ENCODE measurements around the gene ATPAF1. TPM values are rescaled to one million over a fixed set of nuclear protein-coding genes. Genes with fewer than 3 reads are reported as not detected.

ATPAF1 gene, protein sequence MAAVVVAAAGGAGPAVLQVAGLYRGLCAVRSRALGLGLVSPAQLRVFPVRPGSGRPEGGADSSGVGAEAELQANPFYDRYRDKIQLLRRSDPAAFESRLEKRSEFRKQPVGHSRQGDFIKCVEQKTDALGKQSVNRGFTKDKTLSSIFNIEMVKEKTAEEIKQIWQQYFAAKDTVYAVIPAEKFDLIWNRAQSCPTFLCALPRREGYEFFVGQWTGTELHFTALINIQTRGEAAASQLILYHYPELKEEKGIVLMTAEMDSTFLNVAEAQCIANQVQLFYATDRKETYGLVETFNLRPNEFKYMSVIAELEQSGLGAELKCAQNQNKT
- total RNA-seq, result 10 to 100 TPM; 18.0 to 21.7 (median 19.0) TPM
- total RNA-seq (2013), result 39.5 TPM

DNA sequence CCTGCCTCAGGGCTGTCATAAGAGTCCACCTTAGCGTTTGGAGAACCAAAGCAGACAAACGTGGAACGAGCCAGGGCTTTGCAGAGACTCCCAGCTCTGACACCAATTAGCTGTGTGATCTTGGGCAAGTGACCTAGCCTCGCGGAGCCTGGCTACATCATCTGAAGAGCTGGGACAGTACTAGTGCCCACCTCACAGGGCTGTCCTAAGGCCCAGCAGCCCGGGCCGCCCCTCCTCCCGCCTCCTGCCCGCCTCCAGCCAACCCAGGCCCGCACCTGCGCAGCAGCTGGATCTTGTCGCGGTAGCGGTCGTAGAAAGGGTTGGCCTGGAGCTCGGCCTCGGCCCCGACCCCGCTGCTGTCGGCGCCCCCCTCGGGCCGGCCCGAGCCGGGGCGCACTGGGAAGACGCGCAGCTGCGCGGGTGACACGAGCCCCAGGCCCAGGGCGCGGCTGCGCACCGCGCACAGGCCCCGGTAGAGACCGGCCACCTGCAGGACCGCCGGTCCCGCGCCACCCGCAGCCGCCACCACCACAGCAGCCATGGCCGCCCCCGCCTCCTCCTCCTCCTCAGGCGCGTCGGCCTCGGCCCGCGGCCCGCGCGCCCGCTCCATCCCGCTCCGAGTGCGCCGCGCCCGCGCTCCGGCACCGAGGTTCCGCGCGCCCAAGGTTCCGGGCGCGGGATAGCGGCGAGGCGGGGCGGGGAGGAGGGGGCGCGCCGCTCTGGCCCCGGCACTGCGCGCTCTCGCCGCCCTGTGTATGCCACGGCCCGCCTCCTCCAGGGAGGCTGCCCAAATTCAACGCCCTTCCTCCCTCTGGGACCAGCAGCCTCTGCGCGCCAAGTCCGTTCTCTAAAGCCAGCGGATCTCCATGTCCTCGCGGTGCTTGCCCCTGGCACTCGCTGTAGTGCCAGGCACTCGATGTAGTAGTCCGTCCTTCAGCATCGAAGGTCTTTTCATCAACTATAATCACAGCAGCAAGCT, at the start of gene ATPAF1:
TSS of gene ATPAF1 (minus strand) at position 583 of the 979 bp plus-strand sequence. CDS start at position 541, 42 bp downstream.
- 2% methylated on average over 96 of the region's 96 CpGs for WGBS (ENCODE audit: insufficient coverage)
- intact Hi-C loops (cut with micrococcal nuclease), result no loop called here
- Mint-ChIP-seq H3K4me1 (peaks cover 16 to 24% of the 10 kb centered on the region in 2 donors), H3K9me3 (no peaks in the 10 kb centered on the region), H3K27ac (peak within 1 kb of the TSS in 1 of 2 donors; percentile 72), H3K27me3 (ENCODE audit: low read depth in 2 of 2) (no peaks in the 10 kb centered on the region), H3K36me3 (no peaks in the 10 kb centered on the region), H3K4me3 (peak within 1 kb of the TSS; percentile 68)
- DNase-seq, result peak; percentile 39 to 78
- Histone ChIP-seq H3K4me1 (ENCODE audit: control insufficient read depth, insufficient read depth, low read length) (peaks cover 14% of the 10 kb centered on the region), H3K36me3 (ENCODE audit: control insufficient read depth, insufficient read depth, low read length) (peaks cover 10% of the 10 kb centered on the region), H3K4me3 (ENCODE audit: low read length) (peak within 1 kb of the TSS; percentile 69), H3K27ac (ENCODE audit: low read length) (peak within 1 kb of the TSS; percentile 53), H3K9me3 (ENCODE audit: control insufficient read depth, insufficient read depth, low read length) (no peaks in the 10 kb centered on the region), H3K27me3 (ENCODE audit: control insufficient read depth, insufficient read depth, low read length) (no peaks in the 10 kb centered on the region)
- peak; percentile 84 to 88 (median 86) for ATAC-seq
- TF ChIP-seq, protein P1, sequence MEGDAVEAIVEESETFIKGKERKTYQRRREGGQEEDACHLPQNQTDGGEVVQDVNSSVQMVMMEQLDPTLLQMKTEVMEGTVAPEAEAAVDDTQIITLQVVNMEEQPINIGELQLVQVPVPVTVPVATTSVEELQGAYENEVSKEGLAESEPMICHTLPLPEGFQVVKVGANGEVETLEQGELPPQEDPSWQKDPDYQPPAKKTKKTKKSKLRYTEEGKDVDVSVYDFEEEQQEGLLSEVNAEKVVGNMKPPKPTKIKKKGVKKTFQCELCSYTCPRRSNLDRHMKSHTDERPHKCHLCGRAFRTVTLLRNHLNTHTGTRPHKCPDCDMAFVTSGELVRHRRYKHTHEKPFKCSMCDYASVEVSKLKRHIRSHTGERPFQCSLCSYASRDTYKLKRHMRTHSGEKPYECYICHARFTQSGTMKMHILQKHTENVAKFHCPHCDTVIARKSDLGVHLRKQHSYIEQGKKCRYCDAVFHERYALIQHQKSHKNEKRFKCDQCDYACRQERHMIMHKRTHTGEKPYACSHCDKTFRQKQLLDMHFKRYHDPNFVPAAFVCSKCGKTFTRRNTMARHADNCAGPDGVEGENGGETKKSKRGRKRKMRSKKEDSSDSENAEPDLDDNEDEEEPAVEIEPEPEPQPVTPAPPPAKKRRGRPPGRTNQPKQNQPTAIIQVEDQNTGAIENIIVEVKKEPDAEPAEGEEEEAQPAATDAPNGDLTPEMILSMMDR (IDR thresholded peaks at IDR 0.05), result no peak

DNA sequence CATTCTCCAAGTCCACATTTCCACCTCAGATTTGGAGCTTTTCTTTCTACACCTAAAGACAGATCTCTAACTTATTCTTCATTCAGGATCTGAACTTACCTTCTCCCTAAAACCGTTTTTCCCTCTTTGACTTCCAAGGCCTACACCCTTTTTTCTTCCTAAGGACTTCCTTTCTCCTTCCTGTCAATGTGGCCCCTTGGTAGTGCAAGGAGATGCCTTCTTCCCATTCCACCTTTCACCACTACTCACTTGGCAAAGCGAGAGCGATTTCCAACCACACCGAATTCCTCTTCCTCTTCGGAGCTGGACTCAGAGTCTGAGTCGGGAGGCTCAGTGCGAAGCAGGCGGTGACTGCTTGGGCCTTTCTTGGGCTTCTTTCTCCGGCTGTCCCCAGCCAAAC, 49.5 kb upstream of the ATPAF1 start:
- intact Hi-C loops (cut with micrococcal nuclease), result loop anchor here (2.0 to 5.0 kb wide), 2 partner anchors 100 to 113 kb away; partner anchors contain the start of genes MKNK1 and MOB3C
- H3K27ac Mint-ChIP-seq, result peak overlapping the region; percentile 84 to 95
- H3K36me3 ChIP-seq (ENCODE audit: control insufficient read depth, insufficient read depth, low read length), result peaks cover 31% of the 10 kb centered on the region
- TF ChIP-seq, protein P1 (IDR thresholded peaks at IDR 0.05), result no peak
- 84% methylated on average over 9 of the region's 9 CpGs for WGBS (ENCODE audit: insufficient coverage)
- no peaks in the 10 kb centered on the region for H3K9me3 ChIP-seq (ENCODE audit: control insufficient read depth, insufficient read depth, low read length)
- H3K4me1 Mint-ChIP-seq, result peaks cover 32 to 45% of the 10 kb centered on the region in 2 donors
- peak overlapping the region; percentile 94 for H3K4me3 Mint-ChIP-seq
- H3K4me1 ChIP-seq (ENCODE audit: control insufficient read depth, insufficient read depth, low read length), result peaks cover 25% of the 10 kb centered on the region
- DNase-seq (no peak), ATAC-seq (no peak)
- H3K27me3 Mint-ChIP-seq (ENCODE audit: low read depth in 2 of 2), result no peaks in the 10 kb centered on the region
- no peak overlapping the region for H3K4me3 ChIP-seq (ENCODE audit: low read length)
- H3K36me3 Mint-ChIP-seq, result no peaks in the 10 kb centered on the region
- H3K27ac ChIP-seq (ENCODE audit: low read length), result peak overlapping the region; percentile 69
- no peaks in the 10 kb centered on the region for H3K27me3 ChIP-seq (ENCODE audit: control insufficient read depth, insufficient read depth, low read length)
- H3K9me3 Mint-ChIP-seq, result no peaks in the 10 kb centered on the region

DNA sequence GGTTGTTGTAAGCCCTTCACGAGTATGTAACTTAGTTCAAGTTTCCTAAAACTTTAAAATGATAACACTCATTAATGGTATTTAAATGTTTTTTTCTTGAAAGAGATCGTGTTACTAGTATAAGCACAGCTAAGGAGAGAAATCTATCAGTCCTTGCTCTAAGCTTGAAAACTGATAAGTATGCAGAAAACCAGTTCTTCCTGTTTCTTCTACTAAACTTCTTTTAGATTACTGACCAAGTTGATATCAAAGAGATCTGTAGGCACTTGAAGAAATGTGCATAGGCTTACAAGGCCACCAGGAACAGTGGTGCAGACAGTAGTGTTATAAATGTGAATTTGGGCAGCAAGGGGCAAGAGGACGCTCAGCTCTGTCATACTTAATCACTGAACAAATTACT, 46.8 kb upstream of the ATPAF1 start:
- 100% methylated on average over 2 of the region's 3 CpGs for WGBS (ENCODE audit: insufficient coverage)
- H3K27ac ChIP-seq (ENCODE audit: low read length), result no peak overlapping the region
- H3K36me3 ChIP-seq (ENCODE audit: control insufficient read depth, insufficient read depth, low read length), result peaks cover 53% of the 10 kb centered on the region
- Mint-ChIP-seq H3K27me3 (ENCODE audit: low read depth in 2 of 2) (no peaks in the 10 kb centered on the region), H3K9me3 (no peaks in the 10 kb centered on the region), H3K36me3 (no peaks in the 10 kb centered on the region), H3K27ac (peak overlapping the region in 1 of 2 donors; percentile 58), H3K4me3 (no peak overlapping the region), H3K4me1 (peaks cover 42 to 55% of the 10 kb centered on the region in 2 donors)
- peaks cover 25% of the 10 kb centered on the region for H3K4me1 ChIP-seq (ENCODE audit: control insufficient read depth, insufficient read depth, low read length)
- TF ChIP-seq, protein P1 (IDR thresholded peaks at IDR 0.05), result no peak
- no peak for ATAC-seq
- no peaks in the 10 kb centered on the region for H3K9me3 ChIP-seq (ENCODE audit: control insufficient read depth, insufficient read depth, low read length)
- intact Hi-C loops (cut with micrococcal nuclease), result loop anchor here (5.0 kb wide), 1 partner anchor 98 kb away; the partner anchor contains the start of gene MOB3C
- H3K27me3 ChIP-seq (ENCODE audit: control insufficient read depth, insufficient read depth, low read length), result no peaks in the 10 kb centered on the region
- H3K4me3 ChIP-seq (ENCODE audit: low read length), result no peak overlapping the region
- DNase-seq, result no peak

Data from natural killer cell (primary cell).